Hepatocyte (in vitro differentiated cells): ENCODE results near the gene EML6. TPM values are rescaled to one million over a fixed set of nuclear protein-coding genes. Genes with fewer than 3 reads are reported as not detected.

ENCODE experiments used
- DNase-seq: peaks from one replicate; pipeline ENCODE4 v3.0.0-alpha.2; 2016; ENCODE audit warnings: low spot score
- H2AFZ ChIP-seq: fragments of 200-600 bp; sonication (generic); 2 replicates; pipeline ENCODE4 v1.6.0; 2016; ENCODE audit warnings: antibody characterized with exemption, mild to moderate bottlenecking
- H3K27ac ChIP-seq: fragments of 200-600 bp; sonication (generic); 2 replicates; pipeline ENCODE4 v1.5.1; 2016; ENCODE audit warnings: mild to moderate bottlenecking
- H3K27me3 ChIP-seq: fragments of 200-600 bp; sonication (generic); 2 replicates; pipeline ENCODE4 v1.6.1; 2016
- H3K36me3 ChIP-seq: fragments of 200-600 bp; sonication (generic); replicated peaks from 2 replicates; pipeline ENCODE4 v1.5.1; 2016; ENCODE audit warnings: low read depth; ENCODE audit not compliant: insufficient read depth
- H3K4me1 ChIP-seq: fragments of 200-600 bp; sonication (generic); 2 replicates; pipeline ENCODE4 v1.5.1; 2016; ENCODE audit warnings: mild to moderate bottlenecking, moderate library complexity; ENCODE audit not compliant: insufficient read depth
- H3K4me2 ChIP-seq: fragments of 200-600 bp; sonication (generic); 2 replicates; pipeline ENCODE4 v1.6.0; 2016
- H3K4me3 ChIP-seq: fragments of 200-600 bp; sonication (generic); 2 replicates; pipeline ENCODE4 v1.5.1; 2016; ENCODE audit warnings: mild to moderate bottlenecking
- H3K79me2 ChIP-seq: fragments of 200-600 bp; sonication (generic); 2 replicates; pipeline ENCODE4 v1.6.0; 2017; ENCODE audit warnings: mild to moderate bottlenecking
- H3K9me2 ChIP-seq: fragments of 200-600 bp; sonication (generic); replicated peaks from 2 replicates; pipeline ENCODE4 v1.6.0; 2017; ENCODE audit warnings: mild to moderate bottlenecking; ENCODE audit not compliant: insufficient read depth
- H3K9me3 ChIP-seq: fragments of 200-600 bp; sonication (generic); 2 replicates; pipeline ENCODE4 v1.5.1; 2016; ENCODE audit warnings: low read depth, mild to moderate bottlenecking
- H4K20me1 ChIP-seq: fragments of 200-600 bp; sonication (generic); 2 replicates; pipeline ENCODE4 v1.6.0; 2016; ENCODE audit warnings: mild to moderate bottlenecking; ENCODE audit not compliant: insufficient read depth, poor library complexity, severe bottlenecking
- CTCF ChIP-seq: fragments of 200-600 bp; sonication (generic); IDR thresholded peaks from 2 replicates; pipeline ENCODE4 v1.5.1; 2016; ENCODE audit warnings: antibody characterized with exemption, mild to moderate bottlenecking; ENCODE audit not compliant: poor library complexity
- EZH2 ChIP-seq: fragments of 200-600 bp; sonication (generic); IDR thresholded peaks from 2 replicates; pipeline ENCODE4 v1.6.1; 2016; ENCODE audit warnings: antibody characterized with exemption, mild to moderate bottlenecking, borderline replicate concordance
- EZH2phosphoT487 ChIP-seq: fragments of 200-600 bp; sonication (generic); IDR thresholded peaks from one replicate; pipeline ENCODE4 v1.6.1; 2018; ENCODE audit warnings: antibody characterized with exemption, mild to moderate bottlenecking, low read depth, moderate library complexity; ENCODE audit not compliant: unreplicated experiment, severe bottlenecking
- WGBS: methylation state at CpG from one replicate; pipeline ENCODE4 v1.1.6; 2016; ENCODE audit warnings: low lambda C conversion rate; ENCODE audit errors: missing lambda C conversion rate; 5-methylcytosine and 5-hydroxymethylcytosine counted together
- polyA plus RNA-seq: library from polyadenylated mRNA; unstranded; fragments of >200 nt; fragmentation: Nextera tagmentation; extraction: Ambion mirVana; gene quantifications from 2 replicates; pipeline ENCODE4 v1.2.1, GENCODE V29; 2016
- total RNA-seq: library from RNA; depleted of rRNA; stranded (reverse); fragments of >200 nt; gene quantifications from 2 replicates; pipeline ENCODE4 v1.2.3, GENCODE V29; 2014

The EML6 gene
- total and polyA plus RNA-seq, 2 experiments from 2014 or later, result 1.9 to 4.0 TPM

GRCh38 chr2:54680397-54681041, 42.9 kb upstream of the EML6 start:
- H3K4me2 ChIP-seq, result no peak overlapping the region
- no peaks in the 10 kb centered on the region for H3K79me2 ChIP-seq
- no peak overlapping the region for H2AFZ ChIP-seq

GRCh38 chr2:54681416-54681815, 42.0 kb upstream of the EML6 start:
- Histone ChIP-seq H4K20me1 (no peaks in the 10 kb centered on the region), H3K4me1 (no peaks in the 10 kb centered on the region), H3K36me3 (no peaks in the 10 kb centered on the region), H3K27me3 (no peaks in the 10 kb centered on the region), H3K4me2 (no peak overlapping the region), H3K9me3 (no peaks in the 10 kb centered on the region), H3K4me3 (no peak overlapping the region), H2AFZ (no peak overlapping the region), H3K9me2 (no peaks in the 10 kb centered on the region), H3K79me2 (no peaks in the 10 kb centered on the region), H3K27ac (no peak overlapping the region)
- TF ChIP-seq EZH2phosphoT487 (no peak), EZH2 (no peak), CTCF (no peak)
- no peak for DNase-seq
- WGBS, result 97% methylated on average over 6 of the region's 6 CpGs

More at GRCh38 chr2:54680397-54681041, 42.9 kb upstream of the EML6 start:
- Histone ChIP-seq H4K20me1 (no peaks in the 10 kb centered on the region), H3K4me1 (no peaks in the 10 kb centered on the region), H3K4me3 (no peak overlapping the region), H3K27ac (no peak overlapping the region), H3K36me3 (no peaks in the 10 kb centered on the region), H3K9me3 (no peaks in the 10 kb centered on the region), H3K27me3 (no peaks in the 10 kb centered on the region), H3K9me2 (no peaks in the 10 kb centered on the region)
- WGBS, result 85% methylated on average over 6 of the region's 6 CpGs
- TF ChIP-seq CTCF, result no peak
- no peak for TF ChIP-seq EZH2phosphoT487
- TF ChIP-seq EZH2, result no peak
- no peak for DNase-seq

GRCh38 chr2:54683596-54683995, 39.9 kb upstream of the EML6 start:
- Histone ChIP-seq H3K4me1 (no peaks in the 10 kb centered on the region), H3K9me2 (no peaks in the 10 kb centered on the region), H3K4me3 (no peak overlapping the region), H4K20me1 (no peaks in the 10 kb centered on the region), H3K4me2 (no peak overlapping the region), H3K27ac (no peak overlapping the region), H2AFZ (no peak overlapping the region), H3K27me3 (no peaks in the 10 kb centered on the region), H3K36me3 (no peaks in the 10 kb centered on the region), H3K9me3 (no peaks in the 10 kb centered on the region), H3K79me2 (no peaks in the 10 kb centered on the region)
- TF ChIP-seq EZH2 (no peak), EZH2phosphoT487 (no peak), CTCF (no peak)
- no peak for DNase-seq
- WGBS, result 74% methylated on average over 2 of the region's 2 CpGs
